ENCODE data around the gene CHST3.

GRCh38 chr10:72062382-72062781 is 98.2 kb downstream of the CHST3 start:
- TF ChIP-seq CTCF (IDR thresholded peaks at IDR 0.05), result no peak
- no peak for TF ChIP-seq POLR2A (IDR thresholded peaks at IDR 0.05)
- TF ChIP-seq EP300 (IDR thresholded peaks at IDR 0.05), result no peak
